Prostate gland (tissue), 2 donors: ENCODE results near the gene KCNJ4.

ENCODE experiments used
- CTCF ChIP-seq, 4 experiments: fragments of 200-600 bp in 2 of 4; fragments of 450-650 bp in 2 of 4; sonication (generic) in 2 of 4; IDR thresholded peaks; 1 replicate in 3 of 4; 2 replicates in 1 of 4; pipeline ENCODE4 v1.5.1; 2016 to 2019; ENCODE audit warnings: antibody characterized with exemption in 4 of 4, mild to moderate bottlenecking in 2 of 4, moderate library complexity in 2 of 4
- POLR2A ChIP-seq: fragments of 450-650 bp; IDR thresholded peaks from one replicate; pipeline ENCODE4 v1.6.1; 2016; ENCODE audit warnings: antibody characterized with exemption, mild to moderate bottlenecking
- POLR2AphosphoS5 ChIP-seq: sonication (generic); formaldehyde crosslinking; IDR thresholded peaks from one replicate; pipeline ENCODE4 v1.6.1; 2017; ENCODE audit warnings: antibody characterized with exemption

DNA sequence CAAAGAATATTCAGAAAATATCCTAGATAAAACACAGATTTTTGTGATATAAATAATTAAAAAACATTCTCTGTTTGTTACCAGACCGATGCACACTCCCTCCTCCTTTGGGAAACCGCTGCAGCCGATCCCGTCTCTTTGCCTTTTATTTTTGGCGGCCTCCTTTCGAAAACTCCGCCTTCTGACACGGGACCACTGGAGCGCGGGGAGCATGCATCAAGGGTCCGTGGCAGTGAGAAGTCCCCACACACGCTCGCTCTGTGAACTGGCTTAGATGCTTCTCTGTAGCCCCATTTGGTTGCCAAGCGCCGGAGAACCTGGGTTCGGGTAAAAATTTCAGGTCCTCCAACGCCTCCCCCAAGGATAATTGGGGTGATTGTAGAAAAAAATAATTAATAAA is 34.1 kb upstream of the KCNJ4 start:
- no peak for TF ChIP-seq CTCF (IDR thresholded peaks at IDR 0.05)
- TF ChIP-seq POLR2A = no peak
- no peak for TF ChIP-seq POLR2AphosphoS5
